DND-41 (cell line): ENCODE results near the gene GFM1.

Experiments
- ATAC-seq: fragments of 200-7000 bp; cut with Tn5 transposase; 3 replicates; pipeline ENCODE4 v1.9.1; 2021; ENCODE audit warnings: low read depth; ENCODE audit not compliant: insufficient read depth
- DNase-seq: peaks from one replicate; pipeline ENCODE4 v3.0.0-alpha.2; 2020
- H2AFZ ChIP-seq: 2 replicates; pipeline ENCODE4 v1.6.0; 2012; ENCODE audit warnings: low read depth, low read length
- H3K27ac ChIP-seq: 2 replicates; pipeline ENCODE4 v1.5.1; 2012; ENCODE audit warnings: low read length, inconsistent platforms
- H3K27me3 ChIP-seq: fragments of 200-600 bp; sonication (generic); 2 replicates; pipeline ENCODE4 v1.6.0; 2012; ENCODE audit warnings: low read length, mild to moderate bottlenecking, inconsistent platforms; ENCODE audit not compliant: insufficient read depth, poor library complexity
- H3K36me3 ChIP-seq: 2 replicates; pipeline ENCODE4 v1.5.1; 2012; ENCODE audit warnings: low read length, inconsistent platforms; ENCODE audit not compliant: insufficient read depth
- H3K4me1 ChIP-seq: 2 replicates; pipeline ENCODE4 v1.5.1; 2012; ENCODE audit warnings: mild to moderate bottlenecking, low read length; ENCODE audit not compliant: insufficient read depth
- H3K4me2 ChIP-seq: 2 replicates; pipeline ENCODE4 v1.6.0; 2012; ENCODE audit warnings: mild to moderate bottlenecking, moderate library complexity, low read length, inconsistent platforms; ENCODE audit not compliant: insufficient read depth
- H3K4me3 ChIP-seq, 2 experiments: fragments of 200-600 bp in 1 of 2; shearing (Covaris generic) in 1 of 2; 2 replicates each; pipeline ENCODE4 v1.5.1; 2012 to 2016; ENCODE audit warnings: inconsistent platforms in 2 of 2, low read length in 2 of 2, mild to moderate bottlenecking in 2 of 2, low read depth in 1 of 2, moderate library complexity in 1 of 2
- H3K79me2 ChIP-seq: 2 replicates; pipeline ENCODE4 v1.6.0; 2012; ENCODE audit warnings: low read length, inconsistent platforms; ENCODE audit not compliant: insufficient read depth
- H3K9ac ChIP-seq: 2 replicates; pipeline ENCODE4 v1.6.0; 2012; ENCODE audit warnings: low read depth, mild to moderate bottlenecking, inconsistent platforms, low read length, moderate library complexity
- H3K9me3 ChIP-seq: 2 replicates; pipeline ENCODE4 v1.5.1; 2012; ENCODE audit warnings: low read length, moderate library complexity, mild to moderate bottlenecking, inconsistent platforms; ENCODE audit not compliant: insufficient read depth, severe bottlenecking
- H4K20me1 ChIP-seq: 2 replicates; pipeline ENCODE4 v1.6.0; 2012; ENCODE audit warnings: low read length; ENCODE audit not compliant: insufficient read depth
- EZH2 ChIP-seq: IDR thresholded peaks from 3 replicates; pipeline ENCODE4 v1.6.1; 2012; ENCODE audit warnings: borderline replicate concordance, low read depth, mild to moderate bottlenecking, moderate library complexity, low read length, inconsistent platforms; ENCODE audit not compliant: severe bottlenecking
- TF ChIP-seq, protein P1 (sequence below): IDR thresholded peaks from 2 replicates; pipeline ENCODE4 v1.5.1; 2012; ENCODE audit warnings: borderline replicate concordance, low read length, moderate library complexity, mild to moderate bottlenecking; ENCODE audit not compliant: poor library complexity, severe bottlenecking; ENCODE audit errors: extremely low read depth

The GFM1 gene

DNA sequence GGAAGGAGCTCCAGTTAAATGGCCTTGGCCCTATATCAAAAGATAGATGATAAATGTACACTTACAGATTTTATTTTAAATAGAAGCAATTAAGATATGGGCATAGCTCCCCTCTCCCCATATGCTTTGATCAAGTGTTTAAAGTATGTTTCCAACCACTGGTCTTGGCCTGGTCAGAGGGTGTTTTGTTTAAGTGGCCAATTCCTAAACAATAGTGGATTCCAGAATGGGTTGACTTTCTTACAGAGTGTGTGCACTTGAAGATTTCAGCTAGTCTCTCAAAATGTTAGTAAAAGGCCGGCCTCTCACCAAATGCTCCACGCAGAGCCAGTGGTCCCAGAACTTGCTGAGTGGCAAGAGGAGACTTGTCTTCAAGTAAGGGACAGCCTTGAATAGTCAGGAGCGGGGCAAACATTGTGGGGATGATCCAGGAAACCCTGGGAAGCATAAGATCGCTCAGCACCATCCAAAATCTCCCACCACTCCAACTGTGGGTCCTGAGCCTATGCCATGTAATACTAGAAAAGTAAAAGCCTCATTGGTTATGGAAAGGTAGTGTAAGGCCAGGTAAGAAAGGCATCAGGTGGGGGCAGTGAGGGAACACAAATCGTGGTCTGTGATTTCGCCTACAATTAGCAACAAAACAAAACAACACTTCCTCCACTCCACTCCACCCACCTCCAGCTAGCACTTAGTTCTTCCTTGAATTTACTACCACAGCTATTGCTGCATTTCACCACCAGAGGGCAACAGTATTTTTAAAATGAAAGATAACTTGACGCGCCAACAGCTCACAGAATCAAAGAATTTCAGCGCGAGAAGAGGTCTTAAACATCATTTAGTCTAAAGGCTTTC, 83.1 kb downstream of the GFM1 start:
- Histone ChIP-seq H3K27me3 (no peaks in the 10 kb centered on the region), H4K20me1 (no peaks in the 10 kb centered on the region), H3K27ac (no peak overlapping the region), H3K36me3 (no peaks in the 10 kb centered on the region), H3K79me2 (no peaks in the 10 kb centered on the region), H3K4me3 (no peak overlapping the region), H3K4me1 (peaks cover 2% of the 10 kb centered on the region; the same call in 1 of the 2 replicates), H3K9ac (no peak overlapping the region), H2AFZ (no peak overlapping the region), H3K4me2 (peak overlapping the region; percentile 26; the same call in 1 of the 2 replicates), H3K9me3 (peaks cover under 1% of the 10 kb centered on the region)
- DNase-seq (peak; percentile 58), ATAC-seq (peak; percentile 85)
- no peak for TF ChIP-seq EZH2
- TF ChIP-seq, protein P1, sequence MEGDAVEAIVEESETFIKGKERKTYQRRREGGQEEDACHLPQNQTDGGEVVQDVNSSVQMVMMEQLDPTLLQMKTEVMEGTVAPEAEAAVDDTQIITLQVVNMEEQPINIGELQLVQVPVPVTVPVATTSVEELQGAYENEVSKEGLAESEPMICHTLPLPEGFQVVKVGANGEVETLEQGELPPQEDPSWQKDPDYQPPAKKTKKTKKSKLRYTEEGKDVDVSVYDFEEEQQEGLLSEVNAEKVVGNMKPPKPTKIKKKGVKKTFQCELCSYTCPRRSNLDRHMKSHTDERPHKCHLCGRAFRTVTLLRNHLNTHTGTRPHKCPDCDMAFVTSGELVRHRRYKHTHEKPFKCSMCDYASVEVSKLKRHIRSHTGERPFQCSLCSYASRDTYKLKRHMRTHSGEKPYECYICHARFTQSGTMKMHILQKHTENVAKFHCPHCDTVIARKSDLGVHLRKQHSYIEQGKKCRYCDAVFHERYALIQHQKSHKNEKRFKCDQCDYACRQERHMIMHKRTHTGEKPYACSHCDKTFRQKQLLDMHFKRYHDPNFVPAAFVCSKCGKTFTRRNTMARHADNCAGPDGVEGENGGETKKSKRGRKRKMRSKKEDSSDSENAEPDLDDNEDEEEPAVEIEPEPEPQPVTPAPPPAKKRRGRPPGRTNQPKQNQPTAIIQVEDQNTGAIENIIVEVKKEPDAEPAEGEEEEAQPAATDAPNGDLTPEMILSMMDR, result peak; percentile 87

DNA sequence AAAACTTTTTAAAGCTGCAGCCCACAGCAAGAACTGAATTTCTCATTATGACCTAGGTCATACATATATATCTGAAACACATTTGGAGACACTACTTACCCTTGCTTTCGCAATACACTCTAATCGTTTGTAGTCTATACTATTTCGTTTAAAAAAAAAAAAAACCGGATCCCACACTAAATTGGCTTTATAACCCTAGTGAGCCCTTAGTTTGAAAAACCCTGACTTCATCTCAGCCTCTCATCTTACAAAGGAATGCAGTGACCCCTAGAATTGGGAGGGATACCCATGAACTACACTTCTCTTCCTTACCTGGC, 83.7 kb downstream of the GFM1 start:
- H3K4me3 ChIP-seq, result no peak overlapping the region
- DNase-seq, result no peak
- H3K79me2 ChIP-seq, result no peaks in the 10 kb centered on the region
- peaks cover 2% of the 10 kb centered on the region for H3K9me3 ChIP-seq
- no peak for ATAC-seq
- no peak for TF ChIP-seq EZH2
- TF ChIP-seq, protein P1, result no peak
- no peak overlapping the region for H3K27ac ChIP-seq
- no peak overlapping the region for H3K9ac ChIP-seq
- H3K36me3 ChIP-seq, result no peaks in the 10 kb centered on the region
- H3K4me1 ChIP-seq, result peaks cover 2% of the 10 kb centered on the region; the same call in 1 of the 2 replicates
- H4K20me1 ChIP-seq, result no peaks in the 10 kb centered on the region
- peak overlapping the region; percentile 26; the same call in 1 of the 2 replicates for H3K4me2 ChIP-seq
- H3K27me3 ChIP-seq, result no peaks in the 10 kb centered on the region
- H2AFZ ChIP-seq, result no peak overlapping the region

DNA sequence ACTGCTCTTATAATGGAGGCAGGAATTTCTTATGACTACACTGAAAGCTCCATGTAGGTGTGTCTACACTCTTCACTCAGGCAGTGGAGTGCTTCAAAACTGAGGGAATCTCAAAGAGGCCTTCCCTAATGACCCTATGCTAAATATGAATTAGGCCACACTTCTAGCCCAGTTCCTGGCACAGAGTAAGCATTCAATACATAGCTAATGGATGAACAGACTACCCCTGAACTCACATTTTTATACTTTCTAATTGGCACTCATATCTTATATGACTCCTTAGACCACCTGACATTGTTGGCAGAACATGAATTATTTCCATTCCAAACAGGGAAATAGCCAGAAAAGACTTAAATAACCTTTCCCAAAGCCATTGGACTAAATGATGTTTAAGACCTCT, 84.5 kb downstream of the GFM1 start:
- Histone ChIP-seq H3K9me3 (peaks cover 2% of the 10 kb centered on the region), H3K79me2 (no peaks in the 10 kb centered on the region), H3K4me1 (peaks cover 2% of the 10 kb centered on the region; the same call in 1 of the 2 replicates), H3K27ac (no peak overlapping the region), H3K36me3 (no peaks in the 10 kb centered on the region), H3K27me3 (no peaks in the 10 kb centered on the region), H3K9ac (no peak overlapping the region), H3K4me2 (no peak overlapping the region), H2AFZ (no peak overlapping the region), H3K4me3 (no peak overlapping the region), H4K20me1 (no peaks in the 10 kb centered on the region)
- no peak for ATAC-seq
- no peak for DNase-seq
- TF ChIP-seq, protein P1, result no peak
- TF ChIP-seq EZH2, result no peak
